Activated gamma-delta T cell treated with anti-CD3 and anti-CD28 coated beads, Interleukin-2, amount 50 U/mL, for 16 hours (primary cell): ENCODE results near the gene KRTAP10-9.
A peak's percentile ranks its signal among the peaks of the same experiment; 100 is the strongest.
"Not testable (repeated sequence)": the region's sequence is repeated elsewhere in the genome, so short reads cannot be mapped to it uniquely, and the experiment has no call there.

Source experiments
- DNase-seq: peaks from one replicate; pipeline ENCODE4 v3.0.0-alpha.2; 2020; ENCODE audit warnings: low read depth

The KRTAP10-9 gene

DNA sequence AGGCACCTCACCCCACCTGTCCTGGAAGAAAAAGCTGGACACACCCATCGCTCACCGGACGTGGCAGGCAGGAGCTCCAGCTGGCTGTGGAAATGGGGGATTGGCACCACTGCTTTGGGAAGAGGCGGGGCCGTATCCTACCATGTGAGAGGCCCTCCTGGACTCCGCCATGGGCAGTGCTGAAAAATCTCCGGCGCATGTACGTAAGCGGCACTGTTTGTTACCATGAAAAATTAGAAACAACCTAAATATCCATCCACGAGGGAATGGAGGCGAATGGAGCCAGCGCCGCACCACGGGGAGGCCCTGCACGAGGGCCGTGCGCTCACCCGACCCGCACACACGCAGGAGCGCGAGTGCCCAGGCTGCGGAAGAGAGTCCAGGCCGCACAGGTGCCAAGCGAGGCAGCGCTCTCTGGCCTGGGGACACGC, 11.9 kb upstream of the KRTAP10-9 start:
- DNase-seq = no peak

DNA sequence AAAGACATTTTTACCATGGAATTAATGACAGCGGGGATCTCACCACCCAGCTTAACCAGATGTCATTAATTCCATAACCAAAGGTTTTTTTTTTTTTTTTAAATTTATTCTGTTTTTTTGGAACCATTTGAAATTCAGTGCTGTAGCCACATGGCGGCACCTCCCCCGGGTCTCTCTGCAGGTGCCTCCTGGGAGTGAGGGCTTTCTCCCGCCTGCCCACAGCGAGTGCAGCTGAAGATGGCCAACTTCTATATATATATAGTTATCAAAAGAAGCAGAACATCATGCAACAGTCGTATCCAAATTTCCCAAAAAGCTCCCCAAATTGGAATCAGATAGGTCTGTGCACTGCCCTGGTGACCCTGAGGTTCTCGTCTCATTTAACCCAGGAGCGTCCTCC, 11.4 kb upstream of the KRTAP10-9 start:
- DNase-seq = no peak

DNA sequence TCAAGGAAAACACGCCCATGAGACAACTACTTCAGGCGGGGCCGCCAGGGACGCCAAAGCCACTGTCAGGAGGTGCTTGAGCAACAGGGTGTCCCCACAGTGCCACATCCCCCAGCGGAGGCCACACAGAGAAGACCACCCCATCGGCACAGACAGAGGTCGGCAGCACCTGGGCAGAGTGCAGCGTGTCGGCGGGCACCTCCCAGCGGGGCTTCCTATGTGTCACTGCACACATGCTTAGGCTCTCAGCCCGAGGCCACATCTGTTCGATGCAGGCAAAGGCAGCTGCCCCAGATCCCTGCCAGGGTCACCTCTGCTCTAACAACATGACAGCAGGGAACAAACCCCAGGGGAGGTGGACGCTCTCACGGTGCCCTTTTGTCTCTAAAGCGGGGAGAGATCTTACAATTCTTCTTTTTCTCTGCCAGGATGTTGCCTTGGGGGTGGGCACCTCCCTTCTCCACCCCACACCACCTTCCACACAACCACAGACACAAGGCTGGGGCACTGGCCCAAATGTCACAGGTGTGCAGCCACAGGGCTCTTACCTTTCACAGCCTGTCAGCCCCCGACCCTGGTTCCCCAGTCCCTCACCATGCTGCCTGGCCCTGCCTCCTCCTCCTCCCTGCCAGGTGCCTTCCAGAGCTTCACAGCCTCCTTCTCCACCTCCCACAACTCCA, 10.8 kb upstream of the KRTAP10-9 start:
- no peak for DNase-seq

DNA sequence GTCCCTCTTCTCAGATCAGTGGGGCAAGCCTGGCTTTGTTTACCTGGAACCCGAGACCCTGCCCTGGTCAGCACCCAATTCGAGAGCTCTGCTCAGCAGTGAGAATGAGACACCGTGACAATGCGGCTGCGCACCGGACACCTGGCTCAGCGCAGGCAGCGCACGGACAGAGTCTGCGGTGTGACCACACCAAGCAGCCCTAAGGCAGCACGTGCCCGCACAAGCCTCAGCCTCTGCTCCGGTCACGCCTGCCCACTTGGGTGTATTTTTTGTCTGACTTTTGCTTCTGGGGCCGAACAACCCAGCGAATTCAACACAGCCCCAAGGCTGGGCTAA, 10.3 kb upstream of the KRTAP10-9 start:
- DNase-seq = no peak

DNA sequence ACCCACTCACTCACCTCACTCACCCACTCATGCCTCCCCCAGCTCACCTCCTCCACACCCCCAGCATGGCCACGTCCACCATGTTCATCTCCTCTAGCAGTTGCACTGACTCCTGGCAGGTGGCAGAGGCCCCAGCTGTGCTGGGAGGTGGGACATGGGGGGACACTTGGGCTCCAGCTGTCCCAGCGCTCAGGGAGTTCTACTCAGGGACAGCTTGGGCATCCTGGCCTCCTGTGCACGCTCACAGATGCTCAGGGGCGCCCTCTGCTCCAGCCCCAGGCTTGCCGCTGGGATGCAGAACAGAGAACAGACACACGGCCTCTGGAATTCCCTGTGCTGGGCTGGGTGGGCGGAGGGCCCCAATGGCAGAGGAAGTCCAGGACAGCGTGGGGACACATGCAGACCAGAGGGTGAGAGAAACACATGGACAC, 9.8 kb upstream of the KRTAP10-9 start:
- no peak for DNase-seq

DNA sequence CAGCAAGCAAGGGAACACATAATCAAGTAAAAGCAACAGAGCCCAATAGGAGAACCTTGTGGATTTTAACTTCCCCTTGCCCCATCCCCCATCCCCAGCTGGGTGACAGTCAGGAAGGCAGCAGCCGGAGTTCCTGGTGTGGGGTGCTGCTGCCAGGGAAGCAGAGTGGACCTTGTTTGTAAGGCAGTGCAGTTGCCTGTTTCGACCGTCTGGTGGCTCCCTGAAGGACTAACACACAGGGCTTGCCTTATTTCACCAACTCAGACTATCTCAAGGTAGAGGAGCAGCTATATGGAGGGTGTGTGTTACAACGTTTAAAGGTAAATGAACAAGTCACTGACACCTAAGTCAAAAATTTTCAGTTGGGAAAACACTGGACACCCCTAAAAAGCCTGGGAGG, 8.4 kb upstream of the KRTAP10-9 start:
- no peak for DNase-seq

DNA sequence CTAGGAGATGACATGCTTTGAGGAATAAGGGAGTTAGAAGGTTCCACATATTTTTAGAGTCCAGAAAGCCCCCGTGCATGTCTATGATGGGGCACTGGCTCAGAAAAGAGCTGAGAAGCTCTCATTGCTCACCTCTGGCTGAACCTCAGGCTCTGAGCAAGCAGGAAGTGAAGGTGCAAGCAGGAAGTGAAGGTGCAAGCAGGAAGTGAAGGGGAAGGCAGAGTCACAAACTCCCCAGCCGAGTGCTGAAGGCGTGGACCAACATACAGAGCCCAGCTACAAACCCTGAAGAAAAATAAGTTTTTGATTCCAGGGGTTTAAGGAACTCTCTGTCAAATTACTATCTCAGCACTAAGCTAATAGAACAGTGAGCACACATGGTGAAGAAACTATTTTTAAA, 8.0 kb upstream of the KRTAP10-9 start:
- peak; percentile 38 for DNase-seq

DNA sequence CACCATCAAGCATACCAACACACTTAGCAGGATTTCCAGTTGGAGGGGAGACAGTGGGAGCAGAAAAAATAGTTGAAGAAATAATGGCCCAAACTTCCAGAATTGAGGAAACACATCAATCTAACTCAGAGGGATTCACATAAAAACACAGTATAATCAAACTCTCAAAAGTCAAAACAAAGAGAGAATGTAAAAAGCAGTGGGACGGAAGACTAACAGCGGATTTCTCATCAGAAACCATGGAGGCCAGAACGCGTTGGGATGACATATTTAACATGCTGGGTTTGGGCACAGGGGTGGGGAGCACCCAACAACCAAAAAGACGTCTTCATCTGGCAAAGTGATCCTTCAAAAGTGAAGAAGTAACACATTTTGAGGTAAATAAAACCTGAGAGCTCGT, 7.0 kb upstream of the KRTAP10-9 start:
- DNase-seq = no peak

DNA sequence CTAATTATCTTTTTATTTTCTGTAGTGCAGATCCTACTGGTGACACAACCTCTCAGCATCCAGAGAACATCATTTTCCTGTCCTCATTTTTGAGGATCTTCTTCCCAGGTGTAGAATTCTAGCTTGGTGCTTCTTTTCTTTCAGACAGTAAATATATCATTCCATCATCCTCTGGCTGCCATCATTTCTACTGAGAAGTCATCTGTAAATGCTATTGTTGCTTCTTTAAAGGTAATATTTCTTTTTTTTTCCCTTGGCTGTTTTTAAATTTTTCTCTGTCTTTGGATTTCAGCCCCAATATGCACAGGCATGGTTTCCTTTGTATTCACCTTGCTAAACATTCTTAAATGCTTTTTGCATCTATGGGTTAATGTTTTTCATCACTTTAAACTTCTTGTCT, 3.3 kb upstream of the KRTAP10-9 start:
- no peak for DNase-seq

DNA sequence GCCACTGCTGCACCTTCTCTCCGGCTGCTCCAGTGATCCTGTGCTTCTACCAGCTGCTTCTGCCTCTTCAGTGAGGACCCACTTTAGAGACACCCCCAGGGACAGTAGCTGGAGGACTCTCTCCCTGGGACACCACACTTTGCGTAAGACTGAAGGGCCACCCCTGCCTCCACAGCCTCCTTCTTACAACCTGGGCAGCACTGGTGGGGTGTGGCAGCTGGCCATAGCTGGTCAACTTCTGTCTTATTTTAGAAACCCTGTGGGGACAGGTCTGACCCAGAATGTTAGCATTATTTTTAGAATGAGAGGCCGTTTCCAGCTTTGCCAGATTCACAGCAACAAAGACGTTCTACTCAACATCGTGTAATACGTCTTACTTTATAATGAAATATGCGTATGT, 1.1 kb upstream of the KRTAP10-9 start:
- no peak for DNase-seq

DNA sequence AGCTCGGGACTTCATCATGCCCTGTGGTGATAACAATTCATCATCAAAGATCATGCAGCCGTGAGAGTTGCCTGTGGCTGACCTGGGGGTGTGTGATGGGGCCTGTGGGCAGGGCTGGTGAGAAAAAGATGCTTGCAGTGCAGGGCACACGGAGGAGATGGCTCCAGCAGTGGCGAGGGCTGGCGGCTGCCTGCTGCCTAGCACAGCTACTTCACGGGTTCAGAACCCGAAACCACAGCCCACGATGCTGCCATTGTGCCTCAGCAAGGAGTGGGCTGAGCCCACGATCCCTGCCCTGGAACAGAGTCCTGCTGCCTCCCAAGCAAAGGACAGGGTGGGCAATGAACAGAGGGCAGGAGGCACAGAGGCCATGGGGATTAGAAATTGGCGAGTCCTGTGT, 631 bp upstream of the KRTAP10-9 start:
- peak; percentile 12 for DNase-seq

DNA sequence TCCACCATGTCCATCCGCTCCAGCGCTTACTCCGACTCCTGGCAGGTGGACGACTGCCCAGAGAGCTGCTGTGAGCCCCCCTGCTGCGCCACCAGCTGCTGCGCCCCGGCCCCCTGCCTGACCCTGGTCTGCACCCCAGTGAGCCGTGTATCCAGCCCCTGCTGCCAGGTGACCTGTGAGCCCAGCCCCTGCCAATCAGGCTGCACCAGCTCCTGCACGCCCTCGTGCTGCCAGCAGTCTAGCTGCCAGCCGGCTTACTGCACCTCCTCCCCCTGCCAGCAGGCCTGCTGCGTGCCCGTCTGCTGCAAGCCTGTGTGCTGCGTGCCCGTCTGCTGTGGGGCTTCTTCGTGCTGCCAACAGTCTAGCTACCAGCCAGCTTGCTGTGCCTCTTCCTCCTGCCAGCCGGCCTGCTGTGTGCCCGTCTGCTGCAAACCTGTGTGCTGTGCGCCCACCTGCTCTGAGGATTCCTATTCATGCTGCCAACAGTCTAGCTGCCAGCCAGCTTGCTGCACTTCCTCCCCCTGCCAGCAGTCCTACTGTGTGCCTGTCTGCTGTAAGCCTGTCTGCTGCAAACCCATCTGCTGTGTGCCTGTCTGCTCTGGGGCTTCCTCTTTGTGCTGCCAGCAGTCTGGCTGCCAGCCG, 409 bp downstream of the KRTAP10-9 start:
- not testable (repeated sequence) for DNase-seq

DNA sequence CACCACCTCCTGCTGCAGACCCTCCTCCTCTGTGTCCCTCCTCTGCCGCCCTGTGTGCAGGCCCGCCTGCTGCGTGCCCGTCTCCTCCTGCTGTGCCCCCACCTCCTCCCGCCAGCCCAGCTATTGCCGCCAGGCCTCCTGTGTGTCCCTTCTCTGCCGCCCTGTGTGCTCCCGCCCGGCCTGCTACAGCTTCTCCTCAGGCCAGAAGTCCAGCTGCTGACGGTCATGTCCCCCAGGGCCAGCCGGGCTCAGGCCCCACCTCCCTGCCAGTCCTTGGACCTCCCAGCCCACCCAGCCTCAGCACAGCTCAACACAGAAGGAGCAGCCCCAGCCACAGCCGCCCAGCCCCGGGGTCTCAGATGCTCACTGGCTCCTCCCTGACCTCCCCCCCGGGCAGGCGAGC, 939 bp downstream of the KRTAP10-9 start:
- DNase-seq = not testable (repeated sequence)

DNA sequence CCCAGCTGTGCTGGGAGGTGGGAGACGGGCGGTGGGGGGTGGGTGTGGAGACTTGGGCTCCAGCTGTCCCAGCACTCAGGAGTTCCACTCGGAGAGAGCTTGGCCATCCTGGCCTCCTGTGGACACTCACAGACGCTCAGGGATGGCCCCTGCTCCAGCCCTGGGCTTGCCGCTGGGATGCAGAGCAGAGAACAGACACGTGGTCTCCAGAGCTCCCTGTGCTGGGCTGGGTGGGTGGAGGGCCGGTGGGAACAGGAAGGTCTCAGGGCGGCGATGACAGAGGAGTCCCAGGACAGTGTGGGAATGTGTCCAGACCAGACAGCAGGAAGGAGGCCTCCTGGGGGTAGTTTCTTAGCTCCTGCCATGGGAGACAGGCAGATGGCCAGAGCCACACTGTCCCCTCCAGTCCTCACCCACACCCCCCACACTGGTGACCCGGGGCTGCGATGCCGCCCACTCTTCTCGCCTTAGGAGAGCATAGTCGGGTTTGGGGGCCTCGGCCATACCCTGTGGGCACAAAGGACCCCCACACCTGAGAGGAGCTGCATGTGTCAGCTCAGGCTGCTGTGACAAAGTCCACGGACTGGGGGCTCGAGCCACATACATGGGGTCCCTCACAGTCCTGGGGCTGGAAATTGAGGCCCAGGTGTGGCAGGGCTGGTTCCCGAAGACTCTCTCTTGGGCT, 2.0 kb downstream of the KRTAP10-9 start:
- no peak for DNase-seq

DNA sequence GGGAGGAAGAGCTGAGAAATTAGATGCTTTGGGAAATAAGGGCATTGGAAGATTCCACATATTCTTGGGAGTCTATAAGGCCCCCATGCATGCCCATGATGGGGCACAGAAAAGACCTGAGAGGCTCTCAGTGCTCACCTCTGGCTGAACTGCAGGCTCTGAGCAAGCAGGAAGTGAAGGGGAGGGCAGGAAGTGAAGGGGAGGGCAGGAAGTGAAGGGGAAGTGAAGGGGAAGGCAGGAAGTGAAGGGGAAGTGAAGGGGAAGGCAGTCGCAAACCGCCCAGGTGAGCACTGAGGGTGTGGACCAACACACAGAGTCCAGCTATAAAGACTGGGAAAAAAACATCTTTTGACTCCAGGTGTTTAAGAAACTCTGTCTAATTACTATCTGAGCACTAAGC, 3.5 kb downstream of the KRTAP10-9 start:
- DNase-seq = no peak

DNA sequence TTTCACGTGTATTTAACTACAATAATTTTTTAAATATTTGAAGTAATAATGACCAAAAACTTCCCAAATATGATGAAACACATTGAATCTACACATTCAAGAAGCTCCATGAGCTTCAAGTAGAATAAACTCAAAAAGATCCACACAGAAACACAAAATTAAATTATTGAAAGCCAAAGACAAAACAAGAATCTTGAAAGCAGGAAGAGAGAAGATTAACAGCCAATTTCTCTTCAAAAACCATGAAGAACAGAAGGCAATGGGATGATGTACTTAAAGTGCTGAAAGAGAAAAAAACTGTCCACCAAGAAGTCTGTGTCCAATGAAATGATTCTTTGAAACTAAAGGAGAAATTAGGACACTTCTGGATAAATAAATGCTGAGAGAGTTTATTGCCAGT, 5.2 kb downstream of the KRTAP10-9 start:
- no peak for DNase-seq

DNA sequence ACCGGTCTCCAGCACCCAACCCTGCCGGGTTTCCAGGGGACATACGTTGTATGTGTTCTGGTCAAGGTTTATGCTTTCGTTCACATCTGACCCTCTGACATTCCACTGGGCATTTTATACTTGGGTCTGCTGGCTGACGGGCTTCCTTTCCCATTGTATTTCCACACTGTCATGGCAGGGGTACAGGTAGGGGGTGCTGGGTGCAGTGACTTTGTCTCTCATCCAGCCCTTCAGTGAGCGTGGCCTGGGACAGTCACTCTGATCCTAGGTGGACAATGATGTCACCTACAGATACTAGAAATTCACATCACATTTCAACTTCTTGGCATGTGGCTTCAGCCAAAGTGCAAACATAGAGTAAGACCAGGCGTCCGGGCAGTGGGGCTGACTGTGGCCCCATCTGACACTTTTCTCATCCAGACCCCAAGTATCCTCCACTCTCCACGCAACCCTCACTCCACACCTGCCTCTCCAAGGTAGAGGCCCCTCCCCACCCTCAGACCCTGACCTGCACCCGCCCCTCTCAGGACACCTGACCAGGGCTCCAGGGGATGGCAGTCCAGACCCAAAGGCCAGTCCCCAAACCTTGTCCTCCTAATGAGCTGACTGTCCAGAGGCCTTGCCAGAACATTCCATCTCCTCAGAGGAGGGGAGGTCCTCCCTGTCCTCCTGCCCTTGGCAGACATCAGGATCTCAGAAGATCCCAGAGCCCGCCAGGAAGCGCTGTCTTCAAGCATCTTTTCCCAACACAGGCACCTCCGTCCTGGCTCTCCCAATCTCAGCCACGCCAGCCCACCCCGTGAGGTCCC, 9.5 kb downstream of the KRTAP10-9 start:
- no peak for DNase-seq

DNA sequence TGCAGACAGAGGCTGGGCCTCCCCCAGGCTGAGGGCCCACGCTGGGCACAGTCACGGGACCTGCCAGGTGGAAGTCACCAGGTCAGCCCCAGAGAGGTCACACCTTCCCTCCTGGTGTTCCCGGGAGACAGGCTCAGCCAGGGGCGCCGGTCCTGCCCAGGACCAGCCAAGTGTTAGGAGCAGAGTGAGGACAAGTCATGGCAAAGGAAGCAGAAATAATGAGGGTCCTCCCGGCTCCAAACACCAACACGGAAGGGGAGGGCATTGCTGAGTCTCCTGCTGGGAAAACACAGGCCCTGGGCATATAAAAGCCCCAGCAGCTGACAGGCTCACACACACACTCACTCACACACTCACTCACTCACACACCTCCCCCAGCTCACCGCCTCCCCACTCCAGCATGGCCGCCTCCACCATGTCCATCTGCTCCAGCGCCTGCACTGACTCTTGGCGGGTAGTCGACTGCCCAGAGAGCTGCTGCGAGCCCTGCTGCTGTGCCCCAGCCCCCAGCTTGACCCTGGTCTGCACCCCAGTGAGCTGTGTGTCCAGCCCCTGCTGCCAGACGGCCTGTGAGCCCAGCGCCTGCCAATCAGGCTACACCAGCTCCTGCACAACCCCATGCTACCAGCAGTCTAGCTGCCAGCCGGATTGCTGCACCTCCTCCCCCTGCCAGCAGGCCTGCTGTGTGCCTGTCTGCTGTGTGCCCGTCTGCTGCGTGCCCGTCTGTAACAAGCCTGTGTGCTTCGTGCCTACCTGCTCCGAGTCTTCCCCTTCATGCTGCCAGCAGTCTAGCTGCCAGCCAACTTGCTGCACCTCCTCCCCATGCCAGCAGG, 10.3 kb downstream of the KRTAP10-9 start, which contains the start of gene KRTAP10-10:
KRTAP10-10 (plus strand) TSS at position 339 of the 833 bp plus-strand sequence; CDS start at position 401, 62 bp downstream.
- DNase-seq = no peak

DNA sequence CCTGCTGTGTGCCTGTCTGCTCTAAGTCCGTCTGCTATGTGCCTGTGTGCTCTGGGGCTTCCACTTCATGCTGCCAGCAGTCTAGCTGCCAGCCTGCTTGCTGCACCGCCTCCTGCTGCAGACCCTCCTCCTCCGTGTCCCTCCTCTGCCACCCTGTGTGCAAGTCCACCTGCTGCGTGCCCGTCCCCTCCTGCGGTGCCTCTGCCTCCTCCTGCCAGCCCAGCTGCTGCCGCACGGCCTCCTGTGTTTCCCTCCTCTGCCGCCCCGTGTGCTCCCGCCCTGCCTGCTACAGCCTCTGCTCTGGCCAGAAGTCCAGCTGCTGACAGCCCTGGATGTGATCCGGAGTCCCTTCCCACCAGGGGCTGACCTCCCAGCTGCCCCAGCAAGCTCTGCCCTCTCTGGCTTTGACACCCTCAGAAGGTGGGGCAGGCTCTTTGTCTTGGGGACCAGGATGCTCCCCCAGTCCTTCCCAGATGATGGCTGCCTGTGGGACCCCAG, 11.0 kb downstream of the KRTAP10-9 start:
- not testable (repeated sequence) for DNase-seq

DNA sequence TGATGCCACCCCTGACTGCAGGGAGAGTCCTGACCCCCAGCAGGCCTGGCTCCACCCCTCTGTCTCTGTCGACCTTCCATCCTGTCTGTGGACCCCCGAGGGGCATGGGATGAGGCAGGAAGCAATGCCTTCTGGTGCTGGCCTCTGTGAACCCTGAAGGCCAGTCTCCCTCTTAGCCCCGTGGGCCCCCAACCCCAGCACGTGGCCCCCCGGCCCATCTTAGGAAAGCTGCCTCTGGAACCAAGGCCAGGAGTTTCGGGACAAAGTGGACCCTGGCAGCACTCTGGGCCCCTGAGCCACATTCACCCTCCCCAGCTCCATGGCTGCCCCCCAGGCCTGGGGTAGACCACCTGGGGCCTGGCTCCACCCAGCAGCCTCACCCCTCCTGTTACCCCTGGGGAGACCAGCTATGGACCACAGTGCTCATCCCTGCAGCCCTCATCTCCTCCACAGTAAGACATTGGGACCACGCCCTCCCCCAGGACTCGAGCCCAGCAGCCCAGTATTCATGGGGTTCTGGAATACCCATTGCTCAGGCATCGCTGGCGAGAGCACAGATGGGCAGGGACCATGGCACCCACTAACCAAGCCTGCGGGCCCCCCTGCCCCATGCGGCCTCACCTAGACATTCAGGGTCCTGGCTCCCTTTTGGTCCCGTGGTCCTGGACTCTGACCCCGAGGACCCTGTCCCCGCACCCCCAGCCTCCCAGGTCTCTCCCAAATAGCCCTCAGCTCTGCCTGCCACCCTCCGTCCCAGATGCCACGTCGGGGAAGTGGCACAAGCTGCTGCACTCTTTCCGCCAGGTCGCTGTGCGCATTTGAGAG, 11.8 kb downstream of the KRTAP10-9 start:
- not testable (repeated sequence) for DNase-seq

DNA sequence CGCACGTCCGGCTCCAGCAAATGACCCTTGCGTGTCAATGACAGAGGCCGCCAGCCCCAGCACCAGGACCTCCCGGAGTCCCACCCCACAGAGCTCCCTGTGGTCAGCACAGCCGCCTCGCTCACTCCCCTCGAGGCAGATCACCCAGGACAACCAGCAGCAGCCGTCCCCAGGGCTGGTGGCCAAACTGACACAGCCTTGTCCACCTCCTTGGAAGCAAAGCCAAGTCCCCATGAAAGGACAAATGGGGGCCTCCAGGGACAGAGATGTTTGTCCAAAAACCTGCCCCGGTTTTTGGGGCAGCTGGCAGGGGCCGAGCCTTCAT, 12.4 kb downstream of the KRTAP10-9 start:
- no peak for DNase-seq
